Thymus (tissue), 11 donors: ENCODE measurements around the gene KCNJ8. TPM values are rescaled to one million over a fixed set of nuclear protein-coding genes. Genes with fewer than 3 reads are reported as not detected.
"Not testable (repeated sequence)": the region's sequence is repeated elsewhere in the genome, so short reads cannot be mapped to it uniquely, and the experiment has no call there.

Source experiments
- DNase-seq, 9 donors: peaks; one replicate each; pipeline ENCODE4 v3.0.0-alpha.2; 2013; ENCODE audit warnings: low spot score in 9 of 9, low read depth in 6 of 9, missing footprints in 1 of 9
- H3K27ac ChIP-seq, 2 donors: one replicate each; pipeline ENCODE4 v1.5.1; 2013; ENCODE audit warnings: control low read depth in 1 of 2, low read depth in 1 of 2, low read length in 1 of 2, mild to moderate bottlenecking in 1 of 2, moderate library complexity in 1 of 2
- H3K27me3 ChIP-seq, 2 donors: one replicate each; pipeline ENCODE4 v1.5.1; 2013; ENCODE audit warnings: low read length in 1 of 2; ENCODE audit not compliant: control insufficient read depth in 2 of 2, insufficient read depth in 1 of 2
- H3K36me3 ChIP-seq, 2 donors: one replicate each; pipeline ENCODE4 v1.5.1; 2013; ENCODE audit warnings: low read length in 1 of 2, mild to moderate bottlenecking in 1 of 2, moderate library complexity in 1 of 2; ENCODE audit not compliant: control insufficient read depth in 2 of 2, insufficient read depth in 2 of 2
- H3K4me1 ChIP-seq, 2 donors: one replicate each; pipeline ENCODE4 v1.5.1; 2013; ENCODE audit warnings: low read length in 2 of 2; ENCODE audit not compliant: control insufficient read depth in 2 of 2, insufficient read depth in 2 of 2
- H3K4me3 ChIP-seq, 2 donors: one replicate each; pipeline ENCODE4 v1.5.1; 2013; ENCODE audit warnings: low read length in 2 of 2, control low read depth in 1 of 2, mild to moderate bottlenecking in 1 of 2
- H3K9me3 ChIP-seq, 2 donors: one replicate each; pipeline ENCODE4 v1.5.1; 2013; ENCODE audit warnings: low read length in 1 of 2, mild to moderate bottlenecking in 1 of 2; ENCODE audit not compliant: control insufficient read depth in 2 of 2, insufficient read depth in 1 of 2
- WGBS: extraction: QIAGEN DNeasy Blood & Tissue Kit; methylation state at CpG from one replicate; pipeline ENCODE4 v1.1.7; 2013; 5-methylcytosine and 5-hydroxymethylcytosine counted together
- polyA plus RNA-seq: library from polyadenylated mRNA; stranded (reverse); fragments of 200-250 nt; gene quantifications from one replicate; pipeline ENCODE4 v1.2.3, GENCODE V29; 2013
- total RNA-seq: library from RNA; stranded (reverse); fragments of 120-200 nt; gene quantifications from one replicate; pipeline ENCODE4 v1.2.4, GENCODE V29; 2013
- donor health status: healthy.

KCNJ8 gene
- total and polyA plus RNA-seq, 2 donors = 3.5 to 5.2 TPM

DNA sequence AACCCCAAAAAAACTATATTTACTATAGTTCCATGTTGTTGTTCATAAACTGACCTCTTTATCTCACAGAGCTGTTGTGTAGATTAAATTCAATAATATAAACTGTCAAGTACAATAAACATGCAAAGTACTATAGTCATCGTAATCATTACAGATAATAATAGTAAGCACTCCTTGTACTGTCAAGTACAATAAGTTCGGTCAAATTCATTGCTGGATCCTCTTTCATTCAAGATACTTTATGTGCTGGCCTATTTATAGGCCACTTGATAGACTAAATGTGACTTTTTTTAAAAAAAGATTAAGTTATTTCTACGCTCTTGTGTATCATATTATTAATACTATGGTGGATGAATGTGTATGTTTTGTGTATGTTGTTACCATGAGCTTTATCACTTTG lies 39.2 kb upstream of the KCNJ8 start:
- H3K4me3 ChIP-seq = no peak overlapping the region
- H3K36me3 ChIP-seq = no peaks in the 10 kb centered on the region
- 90% methylated on average over 3 of the region's 3 CpGs for WGBS
- H3K27ac ChIP-seq = no peak overlapping the region
- H3K4me1 ChIP-seq = no peaks in the 10 kb centered on the region
- no peaks in the 10 kb centered on the region for H3K9me3 ChIP-seq
- DNase-seq = no peak
- H3K27me3 ChIP-seq = no peaks in the 10 kb centered on the region

DNA sequence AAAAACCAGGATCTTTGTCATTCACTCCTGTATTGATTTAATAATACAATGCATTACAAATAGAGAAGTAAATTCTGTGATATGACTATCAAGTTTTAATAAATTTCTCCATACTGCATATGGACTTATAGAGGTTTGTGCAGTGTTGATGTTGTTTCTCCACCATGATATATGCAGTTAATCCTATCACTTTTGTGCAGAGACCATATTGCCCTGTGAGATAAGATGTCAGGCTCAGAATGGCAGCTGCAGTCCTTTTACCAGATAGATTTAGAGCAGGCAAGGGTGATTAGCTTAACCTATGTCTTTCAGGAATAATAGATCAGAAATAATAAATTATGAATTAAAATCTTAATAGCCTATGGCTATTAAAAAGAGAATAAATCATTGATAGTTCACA lies 38.6 kb upstream of the KCNJ8 start:
- Histone ChIP-seq H3K9me3 (no peaks in the 10 kb centered on the region), H3K27me3 (no peaks in the 10 kb centered on the region), H3K4me3 (no peak overlapping the region), H3K4me1 (no peaks in the 10 kb centered on the region), H3K27ac (no peak overlapping the region), H3K36me3 (no peaks in the 10 kb centered on the region)
- no peak for DNase-seq

GRCh38 chr12:21812340-21812739 lies 37.8 kb upstream of the KCNJ8 start:
- DNase-seq, H3K4me1 ChIP-seq, H3K9me3 ChIP-seq, H3K27ac ChIP-seq, H3K27me3 ChIP-seq, H3K4me3 ChIP-seq, H3K36me3 ChIP-seq: not testable (repeated sequence)
- WGBS = 85% methylated on average over 2 of the region's 2 CpGs

DNA sequence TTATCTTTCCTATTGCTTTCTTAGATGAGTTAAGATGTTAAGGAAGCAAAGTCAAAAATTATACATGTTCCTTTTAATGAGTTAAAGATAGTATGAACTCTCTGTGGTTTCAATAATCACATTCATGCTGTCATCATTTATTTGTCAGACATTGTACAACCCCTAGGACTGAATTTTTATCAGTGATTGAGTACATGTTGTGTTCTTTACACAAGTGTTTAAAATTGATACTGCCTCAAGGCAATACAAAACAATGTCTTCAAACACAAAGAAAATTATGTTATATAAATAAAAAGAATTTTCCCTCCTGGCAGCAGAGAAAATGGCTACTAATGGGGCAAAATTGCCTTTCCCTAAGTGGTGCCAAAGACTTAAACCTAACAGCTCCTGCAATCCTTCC lies 34.6 kb upstream of the KCNJ8 start:
- no peak overlapping the region for H3K27ac ChIP-seq
- H3K4me3 ChIP-seq = no peak overlapping the region
- DNase-seq = no peak
- H3K9me3 ChIP-seq = no peaks in the 10 kb centered on the region
- H3K36me3 ChIP-seq = no peaks in the 10 kb centered on the region
- H3K27me3 ChIP-seq = no peaks in the 10 kb centered on the region
- no peaks in the 10 kb centered on the region for H3K4me1 ChIP-seq

DNA sequence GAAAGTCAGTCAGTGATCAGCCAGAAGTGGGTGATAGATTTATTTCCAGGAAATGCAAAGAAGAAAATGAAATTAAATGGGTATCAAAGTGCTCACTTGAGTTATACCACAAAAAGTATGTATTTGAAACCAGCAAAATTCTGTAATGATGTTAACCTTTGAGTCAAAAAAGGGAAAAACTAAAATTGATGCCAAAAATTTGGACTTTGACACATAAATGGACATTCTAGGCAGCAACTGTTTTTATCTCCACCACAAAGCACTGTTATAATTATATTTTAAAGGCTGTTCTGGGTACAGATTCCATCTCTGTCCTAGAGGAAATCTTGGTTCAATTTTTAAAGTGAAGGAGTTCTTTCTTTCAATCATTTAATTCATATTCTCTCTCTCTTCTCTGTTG lies 31.7 kb upstream of the KCNJ8 start:
- Histone ChIP-seq H3K27me3 (no peaks in the 10 kb centered on the region), H3K36me3 (no peaks in the 10 kb centered on the region), H3K27ac (no peak overlapping the region), H3K9me3 (no peaks in the 10 kb centered on the region), H3K4me1 (no peaks in the 10 kb centered on the region), H3K4me3 (no peak overlapping the region)
- DNase-seq = no peak

GRCh38 chr12:21801522-21802288 lies 27.2 kb upstream of the KCNJ8 start:
- no peak for DNase-seq
- Histone ChIP-seq H3K9me3 (no peaks in the 10 kb centered on the region), H3K4me1 (no peaks in the 10 kb centered on the region), H3K27ac (no peak overlapping the region), H3K27me3 (no peaks in the 10 kb centered on the region), H3K4me3 (no peak overlapping the region), H3K36me3 (no peaks in the 10 kb centered on the region)
- WGBS = 93% methylated on average over 4 of the region's 4 CpGs

DNA sequence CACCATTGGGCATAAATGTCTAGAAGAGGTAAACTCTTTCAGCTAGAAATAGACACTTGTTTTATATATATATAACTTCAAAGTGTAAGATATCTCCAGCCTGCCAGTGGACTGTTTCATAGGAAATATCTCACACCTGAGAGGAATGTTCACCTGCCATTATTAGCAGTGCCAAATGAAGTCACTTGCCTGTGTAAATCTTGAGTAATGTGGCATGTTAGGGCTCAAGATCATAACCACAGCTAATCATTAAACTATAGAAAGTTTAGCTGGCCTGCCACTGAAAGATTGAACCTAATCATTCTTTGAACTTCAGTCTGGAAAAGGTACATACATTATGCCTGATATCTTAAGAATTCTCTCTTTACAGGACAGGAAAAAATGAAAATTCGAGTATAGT lies 25.5 kb upstream of the KCNJ8 start:
- Histone ChIP-seq H3K4me3 (no peak overlapping the region), H3K27me3 (no peaks in the 10 kb centered on the region), H3K4me1 (no peaks in the 10 kb centered on the region), H3K36me3 (no peaks in the 10 kb centered on the region), H3K9me3 (no peaks in the 10 kb centered on the region), H3K27ac (no peak overlapping the region)
- 81% methylated on average over 1 of the region's 1 CpG for WGBS
- DNase-seq = no peak

DNA sequence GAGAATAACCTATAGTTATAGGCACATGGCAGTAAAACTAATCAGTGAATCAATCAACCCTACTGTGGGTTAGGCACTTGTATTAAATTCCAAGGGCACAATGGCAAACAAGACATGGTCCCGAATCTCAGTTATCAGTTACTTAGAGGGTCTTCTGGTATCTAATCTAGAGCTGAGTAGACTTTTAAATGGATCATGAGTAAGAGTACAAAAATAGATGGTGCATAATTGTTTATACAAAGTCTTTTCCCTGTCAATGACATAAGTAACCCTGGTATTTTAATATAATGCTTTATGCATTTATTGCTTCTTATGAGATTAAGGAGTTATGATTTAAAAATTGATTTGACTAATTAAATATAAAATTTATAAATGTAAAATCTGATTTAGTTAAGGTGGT lies 23.0 kb upstream of the KCNJ8 start:
- H3K27ac ChIP-seq = no peak overlapping the region
- no peak overlapping the region for H3K4me3 ChIP-seq
- H3K36me3 ChIP-seq = no peaks in the 10 kb centered on the region
- no peaks in the 10 kb centered on the region for H3K27me3 ChIP-seq
- H3K9me3 ChIP-seq = no peaks in the 10 kb centered on the region
- WGBS = 91% methylated on average over 1 of the region's 1 CpG
- DNase-seq = no peak
- H3K4me1 ChIP-seq = no peaks in the 10 kb centered on the region

- 95% methylated on average over 10 of the region's 10 CpGs for WGBS
- no peaks in the 10 kb centered on the region for H3K9me3 ChIP-seq
- H3K4me1 ChIP-seq = no peaks in the 10 kb centered on the region
- no peak overlapping the region for H3K27ac ChIP-seq
- DNase-seq = no peak
- no peak overlapping the region for H3K4me3 ChIP-seq
- no peaks in the 10 kb centered on the region for H3K36me3 ChIP-seq
- no peaks in the 10 kb centered on the region for H3K27me3 ChIP-seq
Measured at GRCh38 chr12:21795648-21796328, 21.3 kb upstream of the KCNJ8 start.
